ENCODE data around the gene DNAJC2.
"Not testable (repeated sequence)": the region's sequence is repeated elsewhere in the genome, so short reads cannot be mapped to it uniquely, and the experiment has no call there.

The DNAJC2 gene

GRCh38 chr7:103278195-103278594 lies 66.4 kb downstream of the DNAJC2 start:
- H3K36me3 ChIP-seq (ENCODE audit: insufficient read depth, low read length); H3K27me3 ChIP-seq (ENCODE audit: insufficient read depth, low read length); H3K4me1 ChIP-seq (ENCODE audit: insufficient read depth, low read length); H2AFZ ChIP-seq (ENCODE audit: low read depth, low read length); H3K9me3 ChIP-seq (ENCODE audit: low read length); H3K4me3 ChIP-seq (ENCODE audit: low read length): not testable (repeated sequence)

- H3K4me1 ChIP-seq (ENCODE audit: insufficient read depth, low read length); H3K9me3 ChIP-seq (ENCODE audit: low read length); H3K36me3 ChIP-seq (ENCODE audit: insufficient read depth, low read length); H3K4me3 ChIP-seq (ENCODE audit: low read length); H3K27me3 ChIP-seq (ENCODE audit: insufficient read depth, low read length); H2AFZ ChIP-seq (ENCODE audit: low read depth, low read length): not testable (repeated sequence)
Observed at GRCh38 chr7:103274867-103275266, 69.7 kb downstream of the DNAJC2 start.

- not testable (repeated sequence) for H3K9me3 ChIP-seq (ENCODE audit: low read length); H3K36me3 ChIP-seq (ENCODE audit: insufficient read depth, low read length); H2AFZ ChIP-seq (ENCODE audit: low read depth, low read length); H3K4me1 ChIP-seq (ENCODE audit: insufficient read depth, low read length); H3K4me3 ChIP-seq (ENCODE audit: low read length); H3K27me3 ChIP-seq (ENCODE audit: insufficient read depth, low read length)
Observed at GRCh38 chr7:103273374-103273773, 71.2 kb downstream of the DNAJC2 start.

- H3K27me3 ChIP-seq (ENCODE audit: insufficient read depth, low read length); H3K36me3 ChIP-seq (ENCODE audit: insufficient read depth, low read length); H2AFZ ChIP-seq (ENCODE audit: low read depth, low read length); H3K9me3 ChIP-seq (ENCODE audit: low read length); H3K4me1 ChIP-seq (ENCODE audit: insufficient read depth, low read length); H3K4me3 ChIP-seq (ENCODE audit: low read length): not testable (repeated sequence)
Observed at GRCh38 chr7:103266229-103266628, 78.3 kb downstream of the DNAJC2 start.

GRCh38 chr7:103264054-103264453 lies 80.5 kb downstream of the DNAJC2 start:
- H3K36me3 ChIP-seq (ENCODE audit: insufficient read depth, low read length); H2AFZ ChIP-seq (ENCODE audit: low read depth, low read length); H3K4me3 ChIP-seq (ENCODE audit: low read length); H3K9me3 ChIP-seq (ENCODE audit: low read length); H3K27me3 ChIP-seq (ENCODE audit: insufficient read depth, low read length); H3K4me1 ChIP-seq (ENCODE audit: insufficient read depth, low read length): not testable (repeated sequence)

Data from neuron (in vitro differentiated cells).